ENCODE data around the gene EEF1AKMT3.

Gene EEF1AKMT3

GRCh38 chr12:57777367-57777766 is 5.0 kb downstream of the EEF1AKMT3 start:
- DNase-seq, result no peak
- Histone ChIP-seq H3K36me3 (ENCODE audit: control insufficient read depth in 4 of 4, insufficient read depth in 4 of 4, low read length in 3 of 4) (peaks cover 0 to 12% (median 2%) of the 10 kb centered on the region in 4 experiments), H3K4me1 (ENCODE audit: control extremely low read depth in 1 of 4, control insufficient read depth in 4 of 4, insufficient read depth in 4 of 4, low read length in 3 of 4) (peaks cover 9 to 33% (median 23%) of the 10 kb centered on the region in 4 experiments), H3K27me3 (replicated peaks in 2 of 5; ENCODE audit: control insufficient read depth in 4 of 5, insufficient read depth in 5 of 5, low read length in 4 of 5) (no peaks in the 10 kb centered on the region), H3K4me3 (ENCODE audit: control insufficient read depth in 1 of 7, extremely low read depth in 1 of 7, insufficient read depth in 4 of 7, low read depth in 2 of 7, low read length in 6 of 7) (no peak overlapping the region), H3K27ac (ENCODE audit: insufficient read depth in 1 of 2, low read depth in 1 of 2, low read length in 2 of 2, poor library complexity in 1 of 2, severe bottlenecking in 2 of 2) (no peak overlapping the region), H3K9me3 (ENCODE audit: control extremely low read depth in 1 of 5, control insufficient read depth in 4 of 5, insufficient read depth in 2 of 5, low read depth in 1 of 5, low read length in 4 of 5) (no peaks in the 10 kb centered on the region)
- POLR2A ChIA-PET, result no interaction called here
- 97% methylated on average over 4 of the region's 7 CpGs for WGBS (ENCODE audit: insufficient coverage)
- CTCF ChIA-PET, result interaction anchor here (0.9 to 10.4 kb wide), 3 partner anchors 11 to 25 kb away, joined by 3 to 74 read pairs (median 6); no protein-coding TSS in a partner anchor

GRCh38 chr12:57777911-57778310 is 5.5 kb downstream of the EEF1AKMT3 start:
- DNase-seq, result no peak
- Histone ChIP-seq H3K27ac (ENCODE audit: insufficient read depth in 1 of 2, low read depth in 1 of 2, low read length in 2 of 2, poor library complexity in 1 of 2, severe bottlenecking in 2 of 2) (no peak overlapping the region), H3K36me3 (ENCODE audit: control insufficient read depth in 4 of 4, insufficient read depth in 4 of 4, low read length in 3 of 4) (peaks cover 0 to 12% (median 2%) of the 10 kb centered on the region in 4 experiments), H3K4me3 (ENCODE audit: control insufficient read depth in 1 of 7, extremely low read depth in 1 of 7, insufficient read depth in 4 of 7, low read depth in 2 of 7, low read length in 6 of 7) (no peak overlapping the region), H3K9me3 (ENCODE audit: control extremely low read depth in 1 of 5, control insufficient read depth in 4 of 5, insufficient read depth in 2 of 5, low read depth in 1 of 5, low read length in 4 of 5) (no peaks in the 10 kb centered on the region), H3K4me1 (ENCODE audit: control extremely low read depth in 1 of 4, control insufficient read depth in 4 of 4, insufficient read depth in 4 of 4, low read length in 3 of 4) (peaks cover 9 to 28% (median 22%) of the 10 kb centered on the region in 4 experiments), H3K27me3 (replicated peaks in 2 of 5; ENCODE audit: control insufficient read depth in 4 of 5, insufficient read depth in 5 of 5, low read length in 4 of 5) (no peaks in the 10 kb centered on the region)
- ChIA-PET POLR2A (no interaction called here), CTCF (interaction anchor here (0.9 to 10.4 kb wide), 4 partner anchors 16 to 125 kb away, joined by 3 to 74 read pairs (median 6); no protein-coding TSS in a partner anchor)
- WGBS (ENCODE audit: insufficient coverage), result 100% methylated on average over 4 of the region's 7 CpGs

GRCh38 chr12:57779736-57780135 is 7.3 kb downstream of the EEF1AKMT3 start:
- ChIA-PET POLR2A (no interaction called here), CTCF (interaction anchor here (0.6 to 10.4 kb wide), 6 partner anchors 18 to 443 kb away, joined by 3 to 74 read pairs (median 4); no protein-coding TSS in a partner anchor)
- WGBS (ENCODE audit: insufficient coverage), result 100% methylated on average over 1 of the region's 1 CpG

GRCh38 chr12:57780284-57780897 is 8.0 kb downstream of the EEF1AKMT3 start:
- ChIA-PET CTCF (interaction anchor here (0.9 to 10.4 kb wide), 7 partner anchors 8 to 123 kb away, joined by 3 to 74 read pairs (median 5); partner anchors contain the start of genes CYP27B1, EEF1AKMT3, METTL1 and TSPAN31), POLR2A (no interaction called here)
- Histone ChIP-seq H3K27me3 (replicated peaks in 2 of 5; ENCODE audit: control insufficient read depth in 4 of 5, insufficient read depth in 5 of 5, low read length in 4 of 5) (no peaks in the 10 kb centered on the region), H3K27ac (ENCODE audit: insufficient read depth in 1 of 2, low read depth in 1 of 2, low read length in 2 of 2, poor library complexity in 1 of 2, severe bottlenecking in 2 of 2) (no peak overlapping the region), H3K9me3 (ENCODE audit: control extremely low read depth in 1 of 5, control insufficient read depth in 4 of 5, insufficient read depth in 2 of 5, low read depth in 1 of 5, low read length in 4 of 5) (no peaks in the 10 kb centered on the region), H3K36me3 (ENCODE audit: control insufficient read depth in 4 of 4, insufficient read depth in 4 of 4, low read length in 3 of 4) (peaks cover 0 to 16% (median 5%) of the 10 kb centered on the region in 4 experiments), H3K4me1 (ENCODE audit: control extremely low read depth in 1 of 4, control insufficient read depth in 4 of 4, insufficient read depth in 4 of 4, low read length in 3 of 4) (peaks cover 9 to 34% (median 31%) of the 10 kb centered on the region in 4 experiments), H3K4me3 (ENCODE audit: control insufficient read depth in 1 of 7, extremely low read depth in 1 of 7, insufficient read depth in 4 of 7, low read depth in 2 of 7, low read length in 6 of 7) (no peak overlapping the region)
- WGBS (ENCODE audit: insufficient coverage), result 100% methylated on average over 2 of the region's 4 CpGs
- DNase-seq, result no peak

More at GRCh38 chr12:57779736-57780135, 7.3 kb downstream of the EEF1AKMT3 start:
- Histone ChIP-seq H3K27ac (ENCODE audit: insufficient read depth in 1 of 2, low read depth in 1 of 2, low read length in 2 of 2, poor library complexity in 1 of 2, severe bottlenecking in 2 of 2) (no peak overlapping the region), H3K9me3 (ENCODE audit: control extremely low read depth in 1 of 5, control insufficient read depth in 4 of 5, insufficient read depth in 2 of 5, low read depth in 1 of 5, low read length in 4 of 5) (no peaks in the 10 kb centered on the region), H3K27me3 (replicated peaks in 2 of 5; ENCODE audit: control insufficient read depth in 4 of 5, insufficient read depth in 5 of 5, low read length in 4 of 5) (no peaks in the 10 kb centered on the region), H3K4me3 (ENCODE audit: control insufficient read depth in 1 of 7, extremely low read depth in 1 of 7, insufficient read depth in 4 of 7, low read depth in 2 of 7, low read length in 6 of 7) (no peak overlapping the region), H3K36me3 (ENCODE audit: control insufficient read depth in 4 of 4, insufficient read depth in 4 of 4, low read length in 3 of 4) (peaks cover 0 to 16% (median 2%) of the 10 kb centered on the region in 4 experiments), H3K4me1 (ENCODE audit: control extremely low read depth in 1 of 4, control insufficient read depth in 4 of 4, insufficient read depth in 4 of 4, low read length in 3 of 4) (peaks cover 9 to 34% (median 31%) of the 10 kb centered on the region in 4 experiments)
- DNase-seq, result no peak

GRCh38 chr12:57781244-57781643 is 8.8 kb downstream of the EEF1AKMT3 start:
- ChIA-PET CTCF (interaction anchor here (0.7 to 10.4 kb wide), 13 partner anchors 9 to 122 kb away, joined by 3 to 74 read pairs (median 5); partner anchors contain the start of genes CYP27B1, EEF1AKMT3, METTL1 and TSPAN31), POLR2A (interaction anchor here (0.7 kb wide), 1 partner anchor 29 kb away, joined by 3 read pairs; the partner anchor contains the start of gene CDK4)
- no peaks in the 10 kb centered on the region for H3K27me3 ChIP-seq (replicated peaks in 2 of 5; ENCODE audit: control insufficient read depth in 4 of 5, insufficient read depth in 5 of 5, low read length in 4 of 5)
- peaks cover 9 to 34% (median 31%) of the 10 kb centered on the region in 4 experiments for H3K4me1 ChIP-seq (ENCODE audit: control extremely low read depth in 1 of 4, control insufficient read depth in 4 of 4, insufficient read depth in 4 of 4, low read length in 3 of 4)
- H3K4me3 ChIP-seq (ENCODE audit: control insufficient read depth in 1 of 7, extremely low read depth in 1 of 7, insufficient read depth in 4 of 7, low read depth in 2 of 7, low read length in 6 of 7), result no peak overlapping the region
- no peaks in the 10 kb centered on the region for H3K9me3 ChIP-seq (ENCODE audit: control extremely low read depth in 1 of 5, control insufficient read depth in 4 of 5, insufficient read depth in 2 of 5, low read depth in 1 of 5, low read length in 4 of 5)
- DNase-seq, result peak in 1 of 3 donors; percentile 17
- peaks cover 2 to 24% (median 9%) of the 10 kb centered on the region in 4 experiments for H3K36me3 ChIP-seq (ENCODE audit: control insufficient read depth in 4 of 4, insufficient read depth in 4 of 4, low read length in 3 of 4)
- H3K27ac ChIP-seq (ENCODE audit: insufficient read depth in 1 of 2, low read depth in 1 of 2, low read length in 2 of 2, poor library complexity in 1 of 2, severe bottlenecking in 2 of 2), result no peak overlapping the region
- 80% methylated on average over 1 of the region's 3 CpGs for WGBS (ENCODE audit: insufficient coverage)

GRCh38 chr12:57781801-57782200 is 9.4 kb downstream of the EEF1AKMT3 start:
- Histone ChIP-seq H3K36me3 (ENCODE audit: control insufficient read depth in 4 of 4, insufficient read depth in 4 of 4, low read length in 3 of 4) (peaks cover 6 to 30% (median 14%) of the 10 kb centered on the region in 4 experiments), H3K4me1 (ENCODE audit: control extremely low read depth in 1 of 4, control insufficient read depth in 4 of 4, insufficient read depth in 4 of 4, low read length in 3 of 4) (peaks cover 9 to 34% (median 31%) of the 10 kb centered on the region in 4 experiments), H3K27ac (ENCODE audit: insufficient read depth in 1 of 2, low read depth in 1 of 2, low read length in 2 of 2, poor library complexity in 1 of 2, severe bottlenecking in 2 of 2) (no peak overlapping the region), H3K27me3 (replicated peaks in 2 of 5; ENCODE audit: control insufficient read depth in 4 of 5, insufficient read depth in 5 of 5, low read length in 4 of 5) (no peaks in the 10 kb centered on the region), H3K9me3 (ENCODE audit: control extremely low read depth in 1 of 5, control insufficient read depth in 4 of 5, insufficient read depth in 2 of 5, low read depth in 1 of 5, low read length in 4 of 5) (no peaks in the 10 kb centered on the region), H3K4me3 (ENCODE audit: control insufficient read depth in 1 of 7, extremely low read depth in 1 of 7, insufficient read depth in 4 of 7, low read depth in 2 of 7, low read length in 6 of 7) (peak overlapping the region in 1 of 7 experiments; percentile 96)
- ChIA-PET POLR2A (interaction anchor here (0.7 kb wide), 1 partner anchor 30 kb away, joined by 3 read pairs; the partner anchor contains the start of gene CDK4), CTCF (interaction anchor here (0.7 to 10.4 kb wide), 11 partner anchors 9 to 117 kb away, joined by 3 to 74 read pairs (median 5); partner anchors contain the start of genes CYP27B1, EEF1AKMT3 and METTL1)
- DNase-seq, result peak in 2 of 3 donors; percentile 24 to 37
- 90% methylated on average over 2 of the region's 2 CpGs for WGBS (ENCODE audit: insufficient coverage)

All from common myeloid progenitor, CD34-positive (primary cell).